ENCODE data around the gene ZBTB42. TPM values are rescaled to one million over a fixed set of nuclear protein-coding genes. Genes with fewer than 3 reads are reported as not detected.

The ZBTB42 gene
- total RNA-seq, 1 experiment from 2014 or later: 6.4 TPM

- TF ChIP-seq AFF4 (CRISPR knock-in tag; IDR thresholded peaks at IDR 0.05; ENCODE audit: borderline replicate concordance) (no peak), PRDM15 (CRISPR knock-in tag; IDR thresholded peaks at IDR 0.05) (no peak), ZBTB21 (CRISPR knock-in tag; IDR thresholded peaks at IDR 0.05; ENCODE audit: borderline replicate concordance) (no peak), STAT6 (CRISPR knock-in tag; conservative IDR thresholded peaks at IDR 0.05; ENCODE audit: low read depth) (no peak), CBFB (CRISPR knock-in tag; IDR thresholded peaks at IDR 0.05; ENCODE audit: low read depth) (no peak), USF1 (CRISPR knock-in tag; IDR thresholded peaks at IDR 0.05) (no peak), TCF7 (CRISPR knock-in tag; IDR thresholded peaks at IDR 0.05; ENCODE audit: low read depth) (no peak)
These were observed 11.8 kb upstream of the ZBTB42 start (continued) for GRCh38 chr14:104788873-104789663.

GRCh38 chr14:104789752-104790743 lies 10.9 kb upstream of the ZBTB42 start:
- CTCF ChIA-PET: interaction anchor here (1.0 to 3.8 kb wide), 3 partner anchors 21 to 36 kb away, joined by 3 to 20 read pairs (median 7); no protein-coding TSS in a partner anchor
- H3K27ac Mint-ChIP-seq: no peak overlapping the region
- POLR2A ChIA-PET: no interaction called here
- H3K36me3 Mint-ChIP-seq: no peaks in the 10 kb centered on the region
- ATAC-seq: no peak
- H3K9me3 Mint-ChIP-seq: no peaks in the 10 kb centered on the region
- DNase-seq (ENCODE audit: low spot score): no peak
- H3K4me1 Mint-ChIP-seq: peaks cover 17% of the 10 kb centered on the region
- H3K4me3 Mint-ChIP-seq: no peak overlapping the region
- no peaks in the 10 kb centered on the region for H3K27me3 Mint-ChIP-seq (ENCODE audit: low read depth)
- TF ChIP-seq CREB1 (CRISPR knock-in tag; IDR thresholded peaks at IDR 0.05) (no peak), JAZF1 (CRISPR knock-in tag; IDR thresholded peaks at IDR 0.05) (no peak), ATF3 (CRISPR knock-in tag; conservative IDR thresholded peaks at IDR 0.05) (no peak), EMX1 (CRISPR knock-in tag; IDR thresholded peaks at IDR 0.05) (no peak), ZNF671 (CRISPR knock-in tag; IDR thresholded peaks at IDR 0.05) (no peak), NR1H2 (CRISPR knock-in tag; IDR thresholded peaks at IDR 0.05) (no peak), ATF2 (CRISPR knock-in tag; IDR thresholded peaks at IDR 0.05; ENCODE audit: borderline replicate concordance, low read depth) (no peak), GRHL2 (CRISPR knock-in tag; IDR thresholded peaks at IDR 0.05; ENCODE audit: insufficient replicate concordance, severe bottlenecking) (no peak), IRF1 (CRISPR knock-in tag; IDR thresholded peaks at IDR 0.05) (no peak), HMGXB4 (CRISPR knock-in tag; IDR thresholded peaks at IDR 0.05) (no peak)

All from WTC11 (cell line).